PC-3 (cell line): ENCODE data around the gene ZMIZ2. TPM values are rescaled to one million over a fixed set of nuclear protein-coding genes. Genes with fewer than 3 reads are reported as not detected.

Experiments
- ATAC-seq: fragments of 200-7000 bp; cut with Tn5 transposase; 2 replicates; pipeline ENCODE4 v1.9.1; 2020; ENCODE audit warnings: mild to moderate bottlenecking, moderate library complexity
- BruUV-seq: library from RNA; stranded (reverse); fragments of 400-500 nt; replicated peaks from 2 replicates; lab custom pipeline; 2021; lab: Mats Ljungman, UMichigan
- CTCF ChIA-PET: fragments of 300-600 bp; sonication (Branson Sonifier 250); formaldehyde crosslinking; loops from one replicate; lab custom pipeline; 2022; ENCODE audit warnings: antibody characterized with exemption; lab: Charles Lee
- POLR2A ChIA-PET: fragments of 300-600 bp; sonication (Branson Sonifier 250); formaldehyde crosslinking; loops from one replicate; lab custom pipeline; 2022; ENCODE audit warnings: antibody characterized with exemption; ENCODE audit not compliant: unreplicated experiment; lab: Charles Lee
- DNase-seq: peaks from one replicate; pipeline ENCODE4 v3.0.0-alpha.2; 2015
- H2AFZ ChIP-seq: fragments of 300-600 bp; sonication (generic); 2 replicates; pipeline ENCODE4 v1.6.0; 2016; ENCODE audit warnings: antibody characterized with exemption, low read length
- H3F3A ChIP-seq: fragments of 300-600 bp; sonication (generic); one replicate; pipeline ENCODE4 v1.6.0; 2017; ENCODE audit warnings: antibody characterized with exemption, low read length, control low read depth, mild to moderate bottlenecking; ENCODE audit not compliant: unreplicated experiment
- H3K27ac ChIP-seq: fragments of 300-600 bp; sonication (generic); 2 replicates; pipeline ENCODE4 v1.5.1; 2016; ENCODE audit warnings: mild to moderate bottlenecking, low read length
- H3K27me3 ChIP-seq: fragments of 300-600 bp; sonication (generic); 2 replicates; pipeline ENCODE4 v1.6.1; 2016; ENCODE audit warnings: low read length, mixed read lengths
- H3K36me3 ChIP-seq: fragments of 300-600 bp; sonication (generic); 2 replicates; pipeline ENCODE4 v1.6.1; 2016; ENCODE audit warnings: low read depth, mixed run types, low read length, mixed read lengths
- H3K4me1 ChIP-seq: fragments of 300-600 bp; sonication (generic); 2 replicates; pipeline ENCODE4 v1.5.1; 2016; ENCODE audit warnings: low read length; ENCODE audit not compliant: insufficient read depth
- H3K4me2 ChIP-seq: fragments of 300-600 bp; sonication (generic); 2 replicates; pipeline ENCODE4 v1.6.0; 2016; ENCODE audit warnings: low read length
- H3K4me3 ChIP-seq: fragments of 300-600 bp; sonication (generic); 2 replicates; pipeline ENCODE4 v1.5.1; 2016; ENCODE audit warnings: mild to moderate bottlenecking, low read length, mixed read lengths
- H3K79me2 ChIP-seq: fragments of 300-600 bp; sonication (generic); 2 replicates; pipeline ENCODE4 v1.6.1; 2017; ENCODE audit warnings: low read length, mixed read lengths
- H3K9ac ChIP-seq: fragments of 300-600 bp; sonication (generic); 2 replicates; pipeline ENCODE4 v1.6.0; 2016; ENCODE audit warnings: mild to moderate bottlenecking, low read length
- H3K9me2 ChIP-seq: fragments of 300-600 bp; sonication (generic); replicated peaks from 2 replicates; pipeline ENCODE4 v1.6.1; 2016; ENCODE audit warnings: mixed run types, low read length, mixed read lengths
- H3K9me3 ChIP-seq: fragments of 300-600 bp; sonication (generic); 2 replicates; pipeline ENCODE4 v1.6.1; 2016; ENCODE audit warnings: low read length, mixed read lengths
- H4K20me1 ChIP-seq: fragments of 300-600 bp; sonication (generic); 2 replicates; pipeline ENCODE4 v1.6.1; 2016; ENCODE audit warnings: low read length, mixed read lengths
- EZH2 ChIP-seq: fragments of 300-600 bp; sonication (generic); IDR thresholded peaks from one replicate; pipeline ENCODE4 v1.6.1; 2017; ENCODE audit warnings: antibody characterized with exemption, mild to moderate bottlenecking, low read length; ENCODE audit not compliant: unreplicated experiment
- EZH2phosphoT487 ChIP-seq: fragments of 300-600 bp; sonication (generic); IDR thresholded peaks from 2 replicates; pipeline ENCODE4 v1.6.1; 2018; ENCODE audit warnings: mild to moderate bottlenecking, antibody characterized with exemption, low read length, borderline replicate concordance
- intact Hi-C: fragments of 100-400 bp; cut with micrococcal nuclease; formaldehyde crosslinking; loops from 2 replicates; pipeline ENCODE4 v1.9.0; 2023
- total RNA-seq: library from RNA; depleted of rRNA; stranded (reverse); fragments of >200 nt; gene quantifications from 2 replicates; pipeline ENCODE4 v1.2.3, GENCODE V29; 2014
- TF ChIP-seq, protein P1 (sequence below): fragments of 300-600 bp; sonication (generic); conservative IDR thresholded peaks from 2 replicates; pipeline ENCODE4 v1.5.1; 2017; ENCODE audit warnings: antibody characterized with exemption, low read depth, mild to moderate bottlenecking, low read length

Gene ZMIZ2
- total RNA-seq, 1 experiment from 2014 or later = 18.3 TPM

DNA sequence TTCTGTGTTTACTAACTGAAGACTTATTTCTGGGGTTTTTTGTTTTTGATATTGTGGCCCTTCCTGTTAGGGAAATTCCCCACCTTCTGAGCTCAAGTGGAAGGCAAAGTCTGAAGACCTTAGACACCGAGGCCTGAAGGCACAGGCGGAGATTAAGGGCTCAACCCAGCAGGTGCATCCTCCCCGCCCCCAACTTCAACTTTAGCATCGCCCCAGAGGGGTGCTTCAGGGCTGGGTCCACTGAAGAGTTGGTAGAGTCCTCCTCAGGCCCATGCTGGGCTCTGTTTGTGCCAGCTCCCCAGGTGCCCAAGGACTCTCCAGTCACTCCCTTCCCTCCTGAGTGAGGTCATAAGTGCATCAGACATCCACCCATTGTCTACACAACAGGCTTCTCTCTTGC lies 38.4 kb downstream of the ZMIZ2 start:
- H4K20me1 ChIP-seq = no peaks in the 10 kb centered on the region
- intact Hi-C loops = no loop called here
- ATAC-seq (no peak), DNase-seq (no peak)
- H3K4me3 ChIP-seq = no peak overlapping the region
- H3F3A ChIP-seq = no peaks in the 10 kb centered on the region
- no peak overlapping the region for H3K4me2 ChIP-seq
- H3K9me3 ChIP-seq = no peaks in the 10 kb centered on the region
- no peak overlapping the region for H3K27ac ChIP-seq
- CTCF ChIA-PET = no interaction called here
- H2AFZ ChIP-seq = no peak overlapping the region
- no TSS peak for BruUV-seq
- TF ChIP-seq, protein P1, sequence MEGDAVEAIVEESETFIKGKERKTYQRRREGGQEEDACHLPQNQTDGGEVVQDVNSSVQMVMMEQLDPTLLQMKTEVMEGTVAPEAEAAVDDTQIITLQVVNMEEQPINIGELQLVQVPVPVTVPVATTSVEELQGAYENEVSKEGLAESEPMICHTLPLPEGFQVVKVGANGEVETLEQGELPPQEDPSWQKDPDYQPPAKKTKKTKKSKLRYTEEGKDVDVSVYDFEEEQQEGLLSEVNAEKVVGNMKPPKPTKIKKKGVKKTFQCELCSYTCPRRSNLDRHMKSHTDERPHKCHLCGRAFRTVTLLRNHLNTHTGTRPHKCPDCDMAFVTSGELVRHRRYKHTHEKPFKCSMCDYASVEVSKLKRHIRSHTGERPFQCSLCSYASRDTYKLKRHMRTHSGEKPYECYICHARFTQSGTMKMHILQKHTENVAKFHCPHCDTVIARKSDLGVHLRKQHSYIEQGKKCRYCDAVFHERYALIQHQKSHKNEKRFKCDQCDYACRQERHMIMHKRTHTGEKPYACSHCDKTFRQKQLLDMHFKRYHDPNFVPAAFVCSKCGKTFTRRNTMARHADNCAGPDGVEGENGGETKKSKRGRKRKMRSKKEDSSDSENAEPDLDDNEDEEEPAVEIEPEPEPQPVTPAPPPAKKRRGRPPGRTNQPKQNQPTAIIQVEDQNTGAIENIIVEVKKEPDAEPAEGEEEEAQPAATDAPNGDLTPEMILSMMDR = no peak
- no peaks in the 10 kb centered on the region for H3K27me3 ChIP-seq
- no peaks in the 10 kb centered on the region for H3K79me2 ChIP-seq
- H3K9ac ChIP-seq = no peak overlapping the region
- H3K36me3 ChIP-seq = no peaks in the 10 kb centered on the region
- H3K9me2 ChIP-seq = no peaks in the 10 kb centered on the region
- POLR2A ChIA-PET = no interaction called here
- H3K4me1 ChIP-seq = no peaks in the 10 kb centered on the region

DNA sequence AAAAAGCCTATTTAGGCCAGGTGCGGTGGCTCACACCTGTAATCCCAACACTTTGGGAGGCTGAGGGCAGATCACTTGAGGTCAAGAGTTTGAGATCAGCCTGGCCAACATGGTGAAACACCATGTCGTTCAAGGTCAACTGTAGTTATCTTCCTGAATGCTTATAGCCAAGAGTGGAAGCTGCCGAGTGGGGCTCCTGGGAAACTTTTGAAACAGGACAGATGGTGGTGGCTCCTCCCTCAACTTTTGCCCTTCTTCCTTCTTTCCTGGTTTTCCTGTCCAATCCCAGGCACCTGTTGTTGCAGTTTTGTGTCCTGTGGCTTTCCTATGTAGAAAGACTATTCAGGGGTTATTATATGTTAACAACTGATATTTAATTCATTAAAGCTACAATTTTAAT lies 39.1 kb downstream of the ZMIZ2 start:
- BruUV-seq = no TSS peak
- DNase-seq (no peak), ATAC-seq (no peak)
- Histone ChIP-seq H3K4me1 (no peaks in the 10 kb centered on the region), H3K27ac (no peak overlapping the region), H4K20me1 (no peaks in the 10 kb centered on the region), H3K4me2 (no peak overlapping the region), H3K9me3 (no peaks in the 10 kb centered on the region), H3K36me3 (no peaks in the 10 kb centered on the region), H2AFZ (no peak overlapping the region), H3K9me2 (no peaks in the 10 kb centered on the region), H3K27me3 (no peaks in the 10 kb centered on the region), H3K4me3 (no peak overlapping the region), H3K9ac (no peak overlapping the region), H3K79me2 (no peaks in the 10 kb centered on the region), H3F3A (no peaks in the 10 kb centered on the region)
- ChIA-PET CTCF (no interaction called here), POLR2A (no interaction called here)
- TF ChIP-seq EZH2 (no peak), EZH2phosphoT487 (no peak)
- TF ChIP-seq, protein P1 = no peak
- intact Hi-C loops = no loop called here

DNA sequence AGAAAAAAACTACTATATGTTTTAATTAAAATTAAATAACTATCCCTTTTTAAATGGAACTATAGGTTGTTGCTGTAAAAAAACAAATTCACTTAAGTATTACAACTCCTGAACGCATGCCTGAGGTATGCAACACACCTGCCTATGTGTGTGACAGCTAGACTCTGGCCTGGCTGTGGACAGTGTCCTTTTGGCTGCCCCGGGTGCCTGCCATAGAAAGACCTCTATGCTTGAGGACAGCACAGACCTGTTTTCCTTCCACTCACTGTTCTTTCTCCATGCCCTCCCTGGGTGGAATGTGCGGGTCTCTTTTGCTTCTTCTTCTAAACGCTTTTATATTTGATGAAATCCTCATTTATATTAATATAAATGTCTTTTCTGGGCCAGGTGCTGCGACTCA lies 41.3 kb downstream of the ZMIZ2 start:
- Histone ChIP-seq H3K9ac (no peak overlapping the region), H2AFZ (no peak overlapping the region), H3F3A (no peaks in the 10 kb centered on the region), H3K9me2 (no peaks in the 10 kb centered on the region), H3K27me3 (no peaks in the 10 kb centered on the region), H3K27ac (no peak overlapping the region), H3K4me3 (no peak overlapping the region), H3K4me1 (no peaks in the 10 kb centered on the region), H3K79me2 (0 out of 2 replicates have a peak, but pooled peaks cover 7% of the 10 kb centered on the region), H3K4me2 (no peak overlapping the region), H4K20me1 (no peaks in the 10 kb centered on the region), H3K36me3 (no peaks in the 10 kb centered on the region), H3K9me3 (no peaks in the 10 kb centered on the region)
- TF ChIP-seq EZH2phosphoT487 (no peak), EZH2 (no peak)
- TF ChIP-seq, protein P1 = no peak
- ATAC-seq (no peak), DNase-seq (no peak)
- intact Hi-C loops = no loop called here
- ChIA-PET POLR2A (no interaction called here), CTCF (no interaction called here)
- BruUV-seq = no TSS peak
